ENCODE data around the gene SERPINI1.
A peak's percentile ranks its signal among the peaks of the same experiment; 100 is the strongest.

The SERPINI1 gene

DNA sequence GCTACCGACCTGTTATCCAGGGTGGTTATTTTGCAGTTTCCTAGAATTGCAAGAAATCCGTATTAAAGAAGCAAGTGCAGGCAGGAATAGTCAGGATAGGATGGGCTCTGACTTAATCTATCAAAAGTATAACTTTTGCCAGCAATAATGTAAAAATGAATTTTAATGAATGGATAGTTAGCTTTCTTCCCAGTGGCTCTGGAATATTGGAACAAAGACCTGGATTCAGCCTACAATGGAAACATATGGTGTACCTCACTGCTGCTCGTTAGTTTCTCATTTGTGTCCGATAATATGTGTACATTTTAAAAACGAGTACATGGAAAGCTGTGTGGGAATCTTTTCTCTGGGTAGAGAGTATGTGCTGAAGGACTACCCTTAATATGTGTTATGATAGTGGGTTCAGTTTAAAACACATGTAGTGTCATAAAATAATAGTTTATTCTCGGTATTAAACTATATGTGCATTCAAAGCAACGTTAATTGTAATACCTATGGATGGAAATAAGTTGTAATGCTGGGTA, 805 bp downstream of the SERPINI1 start:
- ATAC-seq, result no peak

DNA sequence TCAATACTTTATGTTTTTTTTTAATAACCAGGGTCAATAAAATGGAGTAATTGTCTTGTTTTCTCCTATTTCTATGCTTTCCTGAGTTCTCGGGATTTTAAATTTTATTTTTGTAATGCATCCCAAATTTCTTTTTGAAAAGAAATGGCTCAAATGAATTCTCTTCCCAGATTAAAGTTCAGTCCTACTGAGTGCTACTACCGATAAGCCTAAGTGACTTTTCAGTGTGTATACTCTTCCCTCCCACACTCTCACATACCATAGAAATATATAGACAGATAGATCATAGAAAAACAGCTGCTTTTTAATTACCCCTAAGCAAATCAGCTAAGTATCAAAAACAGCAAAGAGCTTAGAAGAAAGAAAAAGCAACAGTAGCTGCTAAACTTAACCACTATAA, 1.5 kb downstream of the SERPINI1 start:
- no peak for ATAC-seq

DNA sequence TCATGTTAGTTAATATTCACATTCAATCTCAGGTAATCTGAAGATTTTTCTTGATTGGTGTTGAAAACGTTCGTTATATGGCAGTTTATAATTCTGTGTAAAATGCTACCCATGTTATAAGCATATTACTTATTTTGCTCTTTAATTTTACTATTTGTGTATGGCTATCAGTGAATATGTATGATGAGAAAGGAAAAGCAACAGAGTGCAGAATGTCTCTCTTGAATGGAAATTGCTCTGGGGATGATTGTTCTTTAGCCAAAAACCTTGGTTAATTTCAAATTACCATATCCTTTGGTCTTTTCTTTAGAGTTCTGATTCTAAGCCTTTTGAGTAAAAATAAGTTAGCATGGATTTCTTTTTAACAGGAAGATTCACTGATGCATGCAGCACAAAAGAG, 2.5 kb downstream of the SERPINI1 start:
- no peak for ATAC-seq

DNA sequence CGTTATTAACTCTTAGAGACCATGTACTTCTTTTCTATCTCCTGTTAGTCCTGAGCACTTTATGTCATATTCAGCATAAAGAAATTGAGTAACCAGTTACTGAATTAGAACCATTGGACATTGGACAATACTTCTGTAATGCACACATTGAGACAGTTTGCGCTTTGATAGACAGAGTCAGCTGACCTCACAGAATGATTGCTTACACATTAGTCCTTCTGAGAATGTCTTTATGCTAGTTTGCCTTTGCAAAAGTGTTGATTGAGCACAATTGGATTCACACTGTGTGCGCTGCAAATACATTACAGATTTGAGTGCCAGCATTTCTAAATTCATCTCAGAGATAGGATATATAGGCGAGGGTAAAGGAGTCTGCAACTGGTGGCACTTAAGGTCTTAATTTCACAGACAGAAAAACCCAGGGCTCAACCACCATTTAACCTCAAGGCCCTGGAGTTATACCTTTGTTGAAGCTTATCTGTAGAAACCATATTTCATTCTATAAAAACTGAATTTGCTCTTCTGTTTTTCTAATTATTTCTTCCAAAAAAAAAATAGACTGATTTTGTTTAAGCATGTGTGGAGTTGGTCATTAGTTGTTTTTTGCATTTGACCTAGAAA, 3.8 kb downstream of the SERPINI1 start:
- no peak for ATAC-seq

DNA sequence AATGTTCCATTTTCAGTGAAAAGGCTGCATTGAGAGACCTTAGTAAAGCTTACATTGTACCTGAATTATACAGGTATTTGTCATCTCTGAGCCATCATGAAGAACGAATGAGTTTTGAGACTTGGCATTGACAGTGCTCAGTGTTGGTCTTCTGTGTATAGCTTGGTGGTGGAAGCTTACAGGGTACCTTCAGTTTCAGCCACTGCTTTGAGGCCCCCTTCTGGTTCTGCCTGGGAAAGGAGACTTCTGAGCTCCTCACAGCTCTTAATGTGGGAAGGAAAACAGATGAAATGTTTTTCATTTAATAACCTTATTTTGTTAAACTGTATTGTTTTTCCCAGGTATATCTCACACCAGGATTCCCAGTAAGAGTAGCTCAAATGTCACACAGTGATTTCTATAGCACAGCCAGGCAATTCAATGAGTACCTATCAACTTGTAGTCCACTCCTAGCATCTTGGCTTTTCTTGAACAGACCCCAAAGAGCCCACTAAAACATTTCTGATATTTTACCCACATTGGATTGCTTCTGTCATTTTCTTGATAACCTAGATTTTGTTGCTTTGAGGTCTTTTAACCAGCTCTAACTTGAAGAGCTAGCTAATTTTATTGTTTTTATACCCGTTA, 5.6 kb downstream of the SERPINI1 start:
- ATAC-seq, result peak; percentile 74 to 81

DNA sequence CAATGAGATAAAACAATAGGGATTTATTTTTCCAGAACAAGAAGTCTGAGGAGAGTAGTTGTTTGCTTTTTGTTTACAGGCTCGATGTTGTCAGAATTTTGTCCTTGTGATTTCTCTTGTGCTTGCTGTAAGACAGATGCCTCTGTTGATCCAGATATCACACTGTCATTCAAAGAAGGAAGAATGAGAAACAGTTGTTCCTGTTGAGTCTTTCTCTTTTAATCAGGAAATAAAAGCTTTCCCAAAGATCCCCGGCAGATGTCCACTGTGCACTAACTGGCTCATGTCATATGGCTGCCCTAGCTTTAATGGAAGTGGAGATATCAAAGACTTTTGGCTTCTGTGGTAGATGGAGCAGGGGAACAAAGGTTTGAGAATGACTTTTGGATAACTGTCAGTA, 6.8 kb downstream of the SERPINI1 start:
- ATAC-seq, result no peak

DNA sequence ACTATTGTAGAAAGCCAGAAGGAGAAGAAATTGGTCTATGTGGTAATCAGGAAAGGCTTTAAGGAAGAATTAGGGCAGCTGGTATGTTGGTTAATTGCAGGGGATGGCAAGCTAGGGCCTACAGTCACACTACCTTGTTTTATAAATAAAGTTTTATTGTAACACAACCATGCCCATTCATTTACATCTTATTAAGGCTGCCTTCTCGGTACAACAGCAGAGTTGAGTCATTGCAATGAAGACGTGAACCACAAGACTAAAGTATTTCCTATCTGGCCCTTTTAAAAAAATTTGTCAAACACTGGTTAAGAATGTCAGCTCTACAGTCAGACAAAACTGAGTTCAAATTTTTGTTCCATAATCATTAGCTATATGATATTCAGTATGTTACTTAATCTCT, 8.3 kb downstream of the SERPINI1 start:
- ATAC-seq, result no peak

DNA sequence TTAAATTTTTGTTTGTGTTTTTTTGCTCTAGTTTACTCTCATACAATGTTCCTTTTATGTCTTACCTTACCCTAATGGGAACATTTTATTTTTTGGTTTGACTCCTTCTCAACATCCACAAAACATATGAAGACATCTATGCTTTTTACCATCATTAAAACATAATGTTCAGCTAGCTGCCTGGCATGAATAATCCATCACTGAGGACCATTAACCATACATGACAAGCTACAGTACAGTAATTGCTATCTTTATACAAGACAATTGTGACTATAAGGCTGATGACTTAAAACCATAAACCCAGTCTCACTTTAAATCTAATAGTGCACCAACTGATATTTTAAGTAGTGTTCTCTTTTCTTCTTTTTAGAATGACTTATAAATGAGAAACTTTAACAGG, 13.7 kb downstream of the SERPINI1 start:
- no peak for ATAC-seq

DNA sequence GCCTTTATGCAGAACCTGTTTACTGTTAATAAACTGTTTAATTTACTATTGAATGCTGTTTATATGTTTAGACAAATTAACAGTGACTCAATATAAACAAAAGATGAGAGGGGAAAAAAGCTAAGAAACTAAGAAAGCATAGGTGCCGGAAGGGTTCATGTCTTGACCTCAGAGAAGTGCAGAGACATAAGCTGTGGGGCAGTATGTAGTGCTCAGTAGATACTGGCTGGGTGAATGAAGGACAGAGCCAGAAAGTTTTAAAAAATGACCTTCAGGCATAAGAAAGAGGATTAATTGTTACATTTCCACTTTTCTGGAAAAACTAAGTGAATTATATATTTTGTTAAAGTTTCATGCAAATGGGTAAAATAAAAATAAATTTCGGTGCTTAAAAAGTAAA, 14.2 kb downstream of the SERPINI1 start:
- no peak for ATAC-seq

DNA sequence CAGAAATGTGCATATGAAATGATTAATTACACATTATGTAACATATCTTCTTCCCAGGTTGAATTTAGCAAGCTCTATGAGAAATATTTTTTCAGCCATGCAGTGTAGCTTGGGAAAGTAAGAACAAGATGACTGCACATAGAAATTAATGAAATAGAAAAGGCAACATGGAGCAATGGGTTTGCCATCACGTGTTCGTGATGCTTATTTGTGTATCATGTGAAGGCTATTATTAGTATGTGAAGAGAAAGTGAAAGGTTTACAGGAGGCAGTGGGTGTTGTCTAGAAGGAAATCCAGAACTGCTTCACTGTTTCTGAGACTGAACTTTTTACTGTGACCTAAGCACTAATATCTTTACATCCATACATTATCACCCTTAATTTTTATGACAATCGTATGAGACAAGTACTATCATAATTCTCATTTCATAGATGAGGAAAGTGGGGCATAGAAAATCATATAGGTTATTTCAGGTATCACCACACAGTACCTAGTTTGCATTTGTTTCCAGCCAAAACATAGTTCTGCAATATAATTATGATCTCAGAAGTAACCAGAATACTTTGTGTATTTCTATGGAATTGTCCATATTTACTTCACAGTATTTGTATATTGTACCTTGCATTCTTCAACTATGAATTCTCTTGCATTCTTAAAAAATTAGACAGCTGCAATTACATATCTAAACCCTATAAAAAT, 14.9 kb downstream of the SERPINI1 start:
- peak; percentile 84 to 86 for ATAC-seq

DNA sequence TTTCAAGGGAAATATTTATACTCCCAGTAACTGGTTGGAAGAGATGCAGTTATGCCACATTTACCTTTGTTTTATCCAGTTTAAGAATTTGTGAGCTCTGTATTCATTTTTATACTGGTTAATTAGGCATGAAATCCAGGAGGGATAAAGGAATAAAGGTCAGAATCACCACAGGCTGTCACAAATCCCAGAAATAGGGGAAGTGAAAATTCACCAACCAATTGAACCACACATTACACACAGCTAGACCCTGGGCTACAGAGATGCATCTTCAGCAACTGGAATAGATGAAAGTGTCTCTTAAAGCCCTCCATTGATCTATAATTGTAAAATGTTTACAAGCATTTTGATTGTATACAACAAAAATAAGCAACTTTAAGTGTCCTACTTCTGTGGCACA, 18.5 kb downstream of the SERPINI1 start:
- no peak for ATAC-seq

DNA sequence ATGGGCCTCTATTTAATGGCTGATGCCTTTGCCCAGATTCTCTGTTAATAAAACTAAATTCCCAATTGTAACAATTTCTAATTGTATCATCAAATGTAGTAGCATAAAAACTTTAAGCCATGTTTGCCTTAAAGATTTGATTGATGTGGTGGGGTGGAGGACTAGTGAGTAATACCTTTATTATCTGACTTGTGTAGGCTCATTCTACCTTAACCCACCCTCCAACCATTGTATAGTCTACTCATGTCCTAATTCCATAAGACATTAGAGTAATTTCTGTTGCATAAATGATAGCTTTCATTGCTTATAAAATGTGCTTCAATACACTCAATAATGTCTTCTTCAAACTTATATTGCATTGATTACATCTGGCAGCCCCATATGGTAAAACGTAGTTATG, 25.8 kb downstream of the SERPINI1 start:
- no peak for ATAC-seq

DNA sequence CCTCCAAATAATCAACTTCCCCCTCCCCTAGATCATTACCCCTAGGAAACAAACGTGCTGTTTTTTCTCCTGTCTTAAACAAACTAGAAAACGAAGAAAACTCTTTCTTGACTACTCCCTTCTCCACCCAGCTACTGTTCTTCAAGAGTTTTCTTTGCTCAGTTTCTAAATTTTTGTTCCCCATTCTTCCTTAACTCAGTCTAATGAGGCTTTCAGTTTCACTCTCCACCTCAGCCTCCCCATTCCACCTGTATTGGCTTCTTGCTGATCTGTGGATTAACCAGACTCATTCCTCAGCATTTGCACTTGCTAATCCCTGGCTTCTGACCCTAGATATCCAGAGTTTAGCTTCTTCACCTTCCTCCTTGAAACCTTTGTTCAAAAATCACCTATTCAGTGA, 26.8 kb downstream of the SERPINI1 start:
- no peak for ATAC-seq

DNA sequence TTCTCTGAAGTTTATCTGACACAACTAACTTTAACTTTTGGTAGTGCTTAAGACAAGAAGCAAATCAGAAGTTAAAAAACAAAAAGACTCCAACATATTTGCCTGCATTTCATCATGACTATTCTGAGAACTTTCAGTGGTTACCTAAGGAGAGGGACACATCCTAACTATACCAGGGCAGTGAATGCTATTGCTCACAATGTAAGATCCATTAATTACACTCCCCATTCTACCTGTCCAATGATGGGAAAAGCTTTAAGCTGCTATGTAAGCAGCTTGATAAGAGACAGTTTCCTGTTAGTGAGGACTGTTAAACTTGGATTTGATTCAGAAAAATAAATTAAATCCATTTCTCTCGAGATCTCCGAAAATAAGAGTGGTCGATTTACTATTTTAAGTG, 37.5 kb downstream of the SERPINI1 start:
- ATAC-seq, result no peak

DNA sequence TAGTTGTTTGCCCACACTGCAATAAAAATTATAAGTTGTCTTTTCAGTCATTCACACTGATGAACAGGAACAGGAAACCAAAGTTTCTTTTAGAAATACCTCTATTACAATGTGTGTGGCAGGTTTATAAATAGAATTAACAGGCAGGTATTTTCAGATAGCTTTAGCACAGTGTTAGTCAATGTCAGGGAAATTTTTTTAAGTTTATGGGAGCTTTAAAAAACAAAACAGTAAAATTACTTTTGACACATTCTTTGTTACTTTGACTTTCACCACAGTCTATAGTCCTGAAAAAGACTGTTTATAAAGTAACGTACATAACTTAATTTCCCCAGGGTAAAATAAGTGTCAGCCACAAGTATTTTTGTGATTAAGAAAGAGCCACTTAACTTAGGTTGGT, 38.1 kb downstream of the SERPINI1 start:
- no peak for ATAC-seq

DNA sequence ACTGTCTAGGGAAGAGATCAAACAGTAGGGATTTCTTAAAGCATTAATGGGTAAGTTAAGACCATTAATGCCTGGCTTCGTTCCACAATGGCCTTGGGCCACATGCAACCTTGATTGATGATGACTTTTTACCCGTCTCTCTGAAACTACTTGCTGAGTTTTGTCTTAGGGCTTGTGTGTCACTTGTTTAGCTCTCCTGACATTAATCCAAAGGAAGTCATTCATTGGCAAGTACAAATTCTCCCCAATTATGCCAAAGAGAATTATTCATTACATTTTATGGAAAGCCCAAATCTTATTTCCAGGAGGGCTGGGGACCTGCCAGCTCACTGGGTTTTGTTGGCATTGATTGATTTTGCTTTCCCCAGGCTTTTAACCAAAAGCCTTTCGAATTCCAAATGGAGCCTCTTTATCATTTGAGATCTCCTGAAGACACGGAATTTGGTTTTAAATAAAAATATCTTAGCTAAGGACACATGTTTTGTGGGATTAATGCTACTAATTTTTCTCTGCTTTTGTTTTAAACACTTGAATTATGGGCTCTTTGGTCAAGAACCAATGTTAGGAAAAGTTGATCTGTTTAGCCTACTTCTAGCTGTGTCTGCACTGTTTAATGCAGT, 40.7 kb downstream of the SERPINI1 start:
- ATAC-seq, result no peak

DNA sequence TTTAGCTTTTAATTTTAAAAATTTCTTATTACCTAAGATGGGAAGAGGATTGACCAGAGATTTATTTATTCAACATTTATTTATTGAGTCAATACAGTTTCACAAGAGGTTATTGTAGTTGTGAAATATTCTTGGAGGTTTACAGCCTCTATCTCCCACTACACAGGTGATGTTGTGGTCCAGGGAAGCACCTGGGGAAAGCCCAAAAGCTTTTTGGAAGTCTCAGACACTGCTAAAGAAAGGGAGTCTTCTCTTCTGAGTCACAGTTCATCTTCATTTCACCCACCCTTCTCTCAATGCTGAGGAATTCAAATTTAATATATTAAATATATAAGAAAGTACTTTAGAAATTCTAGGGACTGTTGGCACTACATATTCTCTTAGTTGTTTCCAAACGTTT, 41.8 kb downstream of the SERPINI1 start:
- ATAC-seq, result no peak

DNA sequence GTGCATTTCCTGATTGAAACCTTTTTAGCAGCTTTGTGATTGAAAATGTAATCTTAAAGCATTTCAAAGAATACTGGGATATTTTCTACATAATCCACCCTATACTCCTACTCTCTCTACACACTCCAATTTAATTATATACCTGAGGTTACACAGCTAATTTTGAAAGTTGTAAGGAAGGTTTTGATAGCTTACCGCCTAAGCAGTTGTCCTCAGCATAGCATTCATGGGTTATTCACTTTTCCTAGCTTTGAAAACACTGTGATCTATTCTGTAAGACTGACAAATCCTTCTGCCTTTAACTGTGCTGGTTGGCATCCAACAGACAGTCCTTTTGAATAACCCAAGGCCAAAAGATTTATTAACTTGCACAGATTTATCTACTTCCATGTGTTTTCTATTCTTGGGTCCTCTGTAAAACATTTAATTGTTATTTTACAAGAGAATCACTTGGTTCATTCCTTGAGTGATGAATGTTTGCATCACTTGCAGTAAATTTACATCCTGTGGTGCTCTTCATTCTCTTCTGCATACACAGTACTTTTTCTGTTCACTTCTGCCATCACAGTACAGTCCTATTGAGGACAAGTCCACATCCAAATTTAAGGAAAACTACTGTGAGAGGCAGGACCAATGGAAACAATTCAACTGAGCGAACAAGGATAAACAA, 44.8 kb downstream of the SERPINI1 start:
- ATAC-seq, result no peak

DNA sequence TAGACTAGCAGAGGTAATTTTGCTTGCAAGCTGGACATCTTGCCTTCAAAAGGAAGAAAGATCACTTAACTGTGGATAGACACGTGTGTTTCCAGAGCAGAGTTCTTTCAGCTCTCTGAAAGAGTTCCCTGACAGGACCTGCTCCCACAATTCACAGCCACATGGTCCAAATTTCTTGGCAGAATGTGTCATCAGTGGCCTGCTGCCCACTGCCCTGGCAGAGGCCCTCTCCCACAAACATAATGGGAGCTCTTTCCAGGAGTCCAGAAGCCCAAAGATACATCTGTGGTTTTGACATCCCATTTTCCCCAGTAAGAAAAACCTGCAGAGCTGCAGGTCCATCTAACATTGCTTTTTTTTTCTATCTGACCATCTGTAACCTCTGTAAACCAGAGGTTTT, 48.3 kb downstream of the SERPINI1 start:
- no peak for ATAC-seq

DNA sequence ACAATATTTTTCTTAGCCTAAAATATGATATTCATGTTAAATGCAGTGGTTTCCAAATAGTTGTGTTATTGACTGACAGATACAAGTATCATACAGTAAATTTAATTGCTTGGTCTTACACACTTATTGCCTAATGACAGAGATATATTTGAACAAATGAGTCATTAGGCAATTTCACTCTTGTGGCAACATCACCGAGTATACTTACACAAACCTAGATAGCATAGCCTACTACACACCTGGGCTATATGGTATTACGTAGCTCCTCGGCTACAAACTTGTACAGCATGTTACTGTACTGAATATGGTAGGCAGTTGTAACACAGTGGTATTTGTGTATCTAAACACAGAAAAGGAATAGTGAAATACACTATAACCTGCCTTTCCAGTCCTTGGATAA, 50.3 kb downstream of the SERPINI1 start:
- no peak for ATAC-seq

DNA sequence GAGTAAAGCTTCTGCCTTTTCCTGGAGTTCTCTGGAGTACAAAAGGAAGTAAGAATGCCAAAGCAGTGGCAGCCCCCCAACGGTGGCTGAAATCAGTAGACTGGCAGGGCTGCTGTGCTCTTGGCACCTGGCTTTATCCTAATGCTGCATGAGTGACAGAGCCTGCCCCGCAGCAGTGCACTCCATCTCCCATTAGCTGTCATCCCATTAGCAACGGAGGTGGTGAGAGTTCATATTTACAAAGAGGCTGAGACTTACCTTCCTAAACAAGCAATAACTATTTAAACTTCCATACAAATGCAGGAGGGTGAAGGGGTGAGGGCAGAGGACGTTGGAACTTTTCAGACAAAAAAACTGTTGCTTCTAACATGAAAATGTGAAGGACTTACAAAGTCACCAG, 51.9 kb downstream of the SERPINI1 start:
- ATAC-seq, result no peak

DNA sequence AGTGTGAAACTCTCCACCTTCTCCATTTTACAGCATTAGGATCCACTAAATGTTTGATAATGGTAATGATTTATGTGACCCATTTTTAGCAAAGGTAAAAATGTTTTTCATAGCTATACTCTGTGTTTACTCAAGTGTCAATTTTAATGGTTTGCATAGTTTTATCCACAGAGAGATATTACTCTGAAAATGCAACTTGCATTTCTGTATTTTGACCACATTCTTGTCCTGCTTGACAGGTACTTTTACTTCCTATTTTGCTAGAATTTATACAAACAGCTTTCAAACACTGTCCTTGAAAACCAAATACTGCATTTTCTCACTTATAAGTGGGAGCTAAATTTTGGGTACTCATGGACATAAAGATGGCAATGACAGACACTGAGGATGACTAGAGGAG, 62.9 kb downstream of the SERPINI1 start:
- ATAC-seq, result no peak

DNA sequence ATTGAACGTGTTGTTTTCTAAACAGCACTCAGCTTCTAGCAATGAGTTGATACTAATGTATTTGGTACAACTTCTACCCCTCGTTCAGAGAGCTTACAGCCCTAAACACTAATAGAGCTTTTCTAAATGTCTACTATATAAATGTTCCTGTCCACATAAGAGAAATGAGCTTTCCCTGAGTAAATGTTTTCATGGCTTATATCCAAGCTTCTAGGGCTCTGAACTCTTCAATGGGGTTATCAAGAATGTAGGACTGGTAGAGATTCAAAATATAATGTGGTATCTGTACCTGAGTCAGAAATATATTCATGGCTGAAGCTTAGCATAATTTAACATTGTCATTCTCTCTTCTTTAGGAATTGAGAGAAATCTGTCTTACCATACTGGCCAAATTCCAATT, 73.4 kb downstream of the SERPINI1 start:
- ATAC-seq, result no peak
